NCI-H1105 (cell line): ENCODE measurements around the gene NUP214.
"Not testable (repeated sequence)": the region's sequence is repeated elsewhere in the genome, so short reads cannot be mapped to it uniquely, and the experiment has no call there.

Source experiments
- DNase-seq: peaks from one replicate; lab custom pipeline; 2025; lab: John Stamatoyannopoulos, UW

Gene NUP214

DNA sequence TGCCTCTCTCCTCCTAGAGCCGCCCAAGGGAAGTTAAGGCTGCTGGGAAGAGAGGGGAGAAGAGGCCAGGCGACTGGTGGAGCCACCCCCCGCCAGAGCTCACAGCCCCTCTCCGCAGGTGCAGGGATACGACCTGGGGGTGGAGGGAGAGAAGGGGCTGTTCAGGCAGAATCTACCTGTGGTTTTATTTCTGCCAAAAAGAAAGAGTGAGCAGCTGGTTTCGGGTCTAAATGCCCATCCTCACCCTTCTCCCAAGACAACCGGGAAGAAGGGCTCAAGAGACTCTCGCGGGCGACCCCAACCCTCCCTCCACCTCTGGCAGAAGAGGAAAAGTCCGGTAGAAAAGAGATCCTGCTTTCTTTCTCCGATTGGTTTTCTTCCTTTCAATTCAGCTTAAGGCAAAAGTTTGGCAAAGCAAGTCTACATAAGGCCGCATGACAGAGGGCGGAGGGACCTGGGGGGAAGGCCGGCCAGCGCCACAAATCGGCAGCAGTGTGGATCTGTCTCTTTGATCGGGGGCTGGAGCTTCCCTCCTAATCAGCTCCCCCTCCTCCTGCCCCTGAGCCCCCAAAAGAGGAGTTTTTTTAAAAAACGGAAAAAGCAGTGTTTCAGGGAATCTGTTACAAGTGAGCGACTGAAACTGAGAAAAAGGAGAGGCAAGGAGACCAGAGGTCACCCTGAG is 134.7 kb downstream of the NUP214 start:
- DNase-seq = no peak

DNA sequence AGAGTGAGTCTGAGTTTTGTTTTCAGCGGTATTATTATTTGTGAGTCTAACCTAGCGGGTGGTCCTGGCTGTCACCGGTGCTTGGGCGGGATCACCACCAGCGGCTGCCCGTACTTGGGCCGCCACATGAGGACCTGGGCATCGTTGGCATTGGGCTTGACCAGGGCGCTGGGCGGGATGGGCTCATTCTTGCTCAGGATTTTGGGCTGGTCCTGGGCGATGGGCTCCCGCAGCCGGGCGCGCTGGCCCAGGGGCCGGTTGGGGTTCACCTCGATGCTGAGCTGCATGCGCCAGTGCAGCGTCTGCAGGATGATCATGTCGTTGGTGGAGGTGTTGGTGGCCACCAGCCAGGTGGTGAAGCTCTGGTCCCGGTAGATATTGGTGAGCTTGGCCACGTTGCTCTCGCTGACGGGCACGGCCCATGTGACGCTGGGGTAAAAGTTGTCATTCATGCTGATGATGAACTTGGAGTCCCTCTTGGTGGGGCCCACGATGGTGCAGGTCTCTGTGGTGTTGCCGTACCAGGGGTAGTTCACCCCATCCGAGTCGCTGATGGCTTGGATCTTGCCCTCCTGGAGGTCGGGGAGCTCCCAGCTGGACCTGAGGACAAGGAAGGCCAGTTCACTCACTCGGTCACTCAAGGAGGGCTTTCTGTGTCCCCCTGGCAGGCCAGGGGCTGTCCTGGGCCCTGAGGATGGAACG is 135.5 kb downstream of the NUP214 start:
- no peak for DNase-seq

DNA sequence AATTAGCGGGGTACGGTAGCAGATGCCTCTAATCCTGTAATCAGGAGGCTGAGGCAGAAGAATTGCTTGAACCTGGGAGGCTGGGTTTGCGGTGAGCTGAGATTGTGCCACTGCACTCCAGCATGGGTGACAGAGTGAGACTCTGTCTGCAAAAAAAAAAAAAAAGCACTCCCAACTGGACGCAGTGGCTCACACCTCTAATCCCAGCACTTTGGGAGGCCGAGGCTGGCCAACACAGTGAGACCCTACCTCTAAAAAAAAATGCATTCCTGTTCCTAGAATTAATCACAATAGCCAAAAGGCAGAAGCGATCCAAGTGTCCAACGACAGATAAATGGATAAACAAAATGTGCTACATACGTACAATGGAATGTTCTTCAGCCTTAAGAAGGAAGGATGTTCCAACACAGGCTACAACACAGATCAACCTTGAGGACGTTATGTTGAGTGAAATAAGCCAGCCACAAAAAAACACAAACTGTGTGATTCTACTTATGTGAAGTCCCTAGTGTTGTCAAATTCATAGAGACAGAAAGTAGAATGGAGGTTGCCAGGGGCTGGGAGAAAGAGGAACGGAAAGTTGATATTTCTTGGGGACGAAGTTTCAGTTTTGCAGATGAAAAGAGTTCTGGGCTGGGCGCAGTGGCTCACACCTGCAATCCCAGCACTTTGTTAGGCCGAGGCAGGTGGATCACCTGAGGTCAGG is 137.1 kb downstream of the NUP214 start:
- no peak for DNase-seq

DNA sequence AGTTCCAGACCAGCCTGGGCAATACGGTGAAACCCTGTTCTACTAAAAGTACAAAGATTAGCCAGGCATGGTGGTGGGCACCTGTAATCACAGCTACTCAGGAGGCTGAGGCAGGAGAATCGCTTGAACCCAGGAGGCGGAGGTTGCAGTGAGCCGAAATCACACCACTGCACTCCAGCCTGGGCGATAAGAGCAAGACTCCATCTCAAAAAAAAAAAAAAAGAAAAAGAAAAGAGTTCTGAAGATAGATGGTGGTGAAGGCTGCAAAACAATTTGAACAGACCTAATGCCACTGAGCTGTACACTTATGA is 137.6 kb downstream of the NUP214 start:
- DNase-seq = not testable (repeated sequence)

DNA sequence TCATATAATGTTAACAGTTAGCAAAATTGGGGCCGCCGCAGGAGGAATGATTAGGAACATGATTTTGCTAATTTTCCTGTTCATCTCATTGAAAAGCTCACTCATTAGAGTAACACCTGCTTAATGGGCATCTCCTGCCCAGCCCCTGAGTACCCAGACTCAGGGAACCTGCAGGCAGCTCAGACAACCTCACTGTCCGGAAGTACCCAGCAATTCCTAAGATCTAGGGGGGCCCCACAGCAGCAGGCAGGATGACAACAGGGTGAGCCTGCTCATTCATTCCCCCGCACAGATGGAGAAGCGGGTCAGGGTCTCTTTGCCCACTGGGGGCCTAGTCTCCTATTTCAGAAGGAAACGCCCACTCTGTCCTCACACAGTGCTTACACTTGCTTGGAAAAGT is 138.3 kb downstream of the NUP214 start:
- no peak for DNase-seq

DNA sequence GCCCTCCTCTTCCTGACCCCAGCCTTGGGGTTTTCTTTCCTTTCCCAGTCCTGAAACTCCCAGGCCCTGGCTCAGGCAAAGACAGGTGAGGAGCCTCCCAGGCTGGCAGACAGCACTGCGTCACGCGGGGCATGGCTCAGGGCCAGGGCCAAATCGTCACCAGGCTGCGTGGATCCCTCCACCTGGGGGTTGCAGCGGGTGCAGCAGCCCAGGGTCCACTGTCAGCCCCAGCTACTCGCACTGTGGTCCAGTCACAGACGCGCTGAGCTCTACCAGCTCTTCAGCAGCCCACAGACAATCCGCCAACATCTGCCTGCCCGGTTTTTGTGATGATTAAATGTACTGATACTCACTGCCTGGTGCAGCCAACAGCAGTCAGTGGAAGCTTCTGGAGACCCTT is 138.8 kb downstream of the NUP214 start:
- no peak for DNase-seq

DNA sequence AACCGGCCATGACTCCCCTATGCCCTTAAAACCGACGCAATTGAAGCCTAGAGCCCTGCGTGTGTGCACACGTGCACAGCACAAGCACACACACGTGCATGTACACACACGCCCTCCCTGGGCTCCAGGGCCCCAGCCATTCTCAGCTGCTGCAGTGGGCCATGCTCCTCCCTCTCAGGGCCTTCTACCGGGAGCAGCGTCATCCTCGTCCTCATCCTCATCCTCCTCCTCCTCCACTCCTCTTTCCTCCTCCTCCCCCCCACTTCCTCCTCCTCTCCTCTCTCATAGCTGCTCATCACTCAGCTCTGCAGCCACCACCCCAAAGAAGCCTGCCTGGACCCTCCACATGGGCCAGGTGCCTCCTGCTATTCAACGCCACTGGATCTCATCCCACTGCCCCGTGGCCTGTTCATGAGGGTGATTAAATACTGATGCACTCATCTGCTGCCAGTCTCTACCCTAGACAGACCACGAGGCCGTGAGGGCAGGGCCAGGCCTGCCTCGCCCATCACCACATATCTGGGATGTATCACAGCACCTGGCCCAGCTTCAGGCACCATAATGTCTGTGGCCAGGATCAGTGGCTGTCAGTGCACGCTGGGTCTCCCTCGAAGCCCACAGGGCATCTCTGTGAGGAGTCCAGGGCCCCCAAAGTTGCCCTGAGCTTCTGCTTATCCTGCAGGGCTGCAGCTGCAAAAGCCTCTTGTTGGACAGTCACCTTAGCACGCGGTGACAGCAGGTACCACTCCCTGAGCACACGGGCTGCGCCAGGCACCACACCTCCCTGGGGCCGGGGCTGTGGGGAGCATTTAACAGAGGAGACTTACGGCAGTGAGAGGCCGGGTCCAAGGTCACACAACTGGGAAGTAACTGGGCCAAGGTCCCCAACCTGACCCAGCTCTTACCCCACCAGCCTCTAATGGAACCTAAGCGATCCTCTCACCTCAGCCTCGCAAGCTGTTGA is 141.2 kb downstream of the NUP214 start:
- no peak for DNase-seq

DNA sequence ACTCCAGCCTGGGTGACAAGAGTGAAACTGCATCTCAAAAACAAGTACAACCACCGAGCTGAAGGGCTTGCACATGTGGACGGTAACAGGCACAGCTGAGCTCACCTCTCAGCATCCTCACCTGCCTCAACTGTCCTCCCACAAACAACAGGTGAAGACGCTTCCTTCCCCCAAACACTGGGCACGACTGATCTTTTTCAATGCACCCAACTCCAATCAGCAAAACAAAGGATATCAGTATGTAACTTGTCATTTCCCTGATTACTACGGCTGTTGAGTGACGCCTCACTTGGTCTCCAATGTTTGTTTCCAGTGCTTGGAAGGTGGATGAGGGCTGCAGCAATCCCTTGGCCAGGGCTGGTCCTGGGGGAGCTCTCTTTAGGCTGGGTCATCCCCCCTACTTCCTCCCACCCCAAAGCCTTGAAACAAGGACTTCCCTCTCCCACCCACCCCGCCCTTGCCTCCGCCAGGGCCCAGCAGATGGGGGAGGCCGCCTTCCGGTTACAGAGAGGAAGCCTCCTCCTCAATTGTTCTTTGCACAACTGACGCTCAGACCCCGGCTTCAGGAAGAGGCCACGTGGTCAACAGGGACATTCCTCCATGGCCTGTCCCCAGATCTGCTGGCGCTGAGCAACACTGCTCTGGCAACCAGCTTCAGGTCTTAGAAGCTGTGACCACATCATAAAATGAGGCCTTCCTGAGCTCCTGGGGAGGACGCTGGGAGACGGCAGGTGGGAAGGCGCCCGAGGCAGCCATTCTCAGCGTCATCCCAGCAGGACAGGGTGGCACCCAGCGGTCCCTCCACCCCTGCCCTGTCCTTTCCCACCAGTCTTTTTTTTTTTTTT is 145.0 kb downstream of the NUP214 start:
- no peak for DNase-seq

DNA sequence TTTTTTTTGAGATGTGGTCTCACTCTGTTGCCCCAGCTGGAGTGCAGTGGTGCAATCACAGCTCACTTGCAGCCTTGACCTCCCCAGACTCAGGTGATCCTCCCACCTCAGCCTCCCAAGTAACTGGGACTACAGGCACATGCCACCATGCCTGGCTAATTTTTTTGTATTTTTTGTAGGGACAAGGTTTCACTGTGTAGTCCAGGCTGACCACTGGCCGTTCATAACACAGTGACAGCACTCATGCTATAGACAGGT is 145.6 kb downstream of the NUP214 start:
- not testable (repeated sequence) for DNase-seq

DNA sequence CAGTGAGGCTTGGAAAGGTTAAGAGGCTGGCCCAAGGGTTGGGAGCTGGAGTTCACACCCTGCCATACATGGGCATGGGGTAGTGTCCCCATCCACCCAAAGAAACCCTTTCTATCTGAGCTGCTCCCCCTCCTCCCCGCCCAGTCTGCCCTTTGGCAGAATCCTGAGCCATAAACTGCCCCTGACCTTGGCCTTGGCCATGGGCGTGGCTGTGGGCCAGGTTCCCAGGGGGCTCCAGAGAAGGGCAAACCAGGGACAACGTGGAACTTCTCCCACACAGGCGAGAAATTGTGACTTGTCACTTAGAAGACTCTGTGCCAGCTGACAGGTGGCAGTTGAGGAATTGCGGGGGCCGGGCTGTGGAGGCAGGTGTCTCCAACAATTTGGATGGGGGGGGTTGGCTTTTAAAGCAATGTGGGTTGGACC is 146.1 kb downstream of the NUP214 start:
- no peak for DNase-seq

DNA sequence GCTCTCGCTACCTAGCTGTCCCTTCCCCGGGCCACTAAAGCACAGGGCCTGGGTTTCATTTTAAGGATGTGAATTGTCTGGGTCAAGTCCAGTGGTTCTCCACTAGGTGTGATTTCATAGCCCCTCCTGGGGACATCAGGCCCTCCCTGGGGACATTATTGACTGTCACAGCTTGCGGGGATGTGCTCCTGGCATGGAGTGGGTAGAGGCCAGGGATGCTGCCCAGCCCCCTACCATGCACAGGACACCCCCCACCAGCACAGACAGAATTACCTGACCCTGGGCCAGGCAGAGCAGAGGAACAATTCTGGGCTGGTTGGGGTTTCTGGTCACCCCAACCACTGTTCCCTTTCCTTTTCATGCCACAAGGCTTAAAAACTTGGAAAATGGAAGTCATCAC is 146.8 kb downstream of the NUP214 start:
- no peak for DNase-seq

DNA sequence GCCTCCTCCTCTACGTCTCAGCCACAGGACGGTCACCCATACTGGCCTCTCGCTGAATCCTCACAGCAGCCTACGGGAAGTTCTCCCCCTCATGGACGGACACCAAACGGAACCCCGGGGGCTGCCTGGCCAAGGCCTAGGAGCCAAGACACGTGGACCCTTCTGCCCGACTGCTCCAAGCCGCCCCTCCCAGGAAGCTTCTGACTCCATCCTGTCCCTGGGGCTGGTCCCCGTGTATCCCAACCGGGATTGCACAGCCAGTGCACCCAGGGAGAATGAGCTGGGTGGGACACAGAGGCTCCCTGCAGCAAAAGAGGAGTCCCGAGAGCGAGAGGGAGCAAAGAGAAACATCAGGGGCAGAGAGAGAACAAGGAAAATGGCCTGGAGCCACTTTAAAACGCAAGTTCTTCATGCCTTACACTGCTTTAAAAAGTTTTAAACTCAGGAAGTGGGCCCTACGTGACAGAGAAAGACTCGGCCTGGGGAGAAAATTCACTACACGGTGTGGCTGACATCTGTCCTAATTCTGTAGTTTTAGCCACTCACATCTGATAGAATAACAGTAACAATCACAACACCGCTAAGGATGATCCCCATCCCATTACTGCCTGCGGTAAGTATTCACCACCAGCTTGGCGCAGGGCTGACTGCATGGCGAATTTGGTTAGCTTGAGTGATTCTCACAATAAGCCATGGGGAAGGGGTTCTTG is 147.9 kb downstream of the NUP214 start:
- DNase-seq = no peak

DNA sequence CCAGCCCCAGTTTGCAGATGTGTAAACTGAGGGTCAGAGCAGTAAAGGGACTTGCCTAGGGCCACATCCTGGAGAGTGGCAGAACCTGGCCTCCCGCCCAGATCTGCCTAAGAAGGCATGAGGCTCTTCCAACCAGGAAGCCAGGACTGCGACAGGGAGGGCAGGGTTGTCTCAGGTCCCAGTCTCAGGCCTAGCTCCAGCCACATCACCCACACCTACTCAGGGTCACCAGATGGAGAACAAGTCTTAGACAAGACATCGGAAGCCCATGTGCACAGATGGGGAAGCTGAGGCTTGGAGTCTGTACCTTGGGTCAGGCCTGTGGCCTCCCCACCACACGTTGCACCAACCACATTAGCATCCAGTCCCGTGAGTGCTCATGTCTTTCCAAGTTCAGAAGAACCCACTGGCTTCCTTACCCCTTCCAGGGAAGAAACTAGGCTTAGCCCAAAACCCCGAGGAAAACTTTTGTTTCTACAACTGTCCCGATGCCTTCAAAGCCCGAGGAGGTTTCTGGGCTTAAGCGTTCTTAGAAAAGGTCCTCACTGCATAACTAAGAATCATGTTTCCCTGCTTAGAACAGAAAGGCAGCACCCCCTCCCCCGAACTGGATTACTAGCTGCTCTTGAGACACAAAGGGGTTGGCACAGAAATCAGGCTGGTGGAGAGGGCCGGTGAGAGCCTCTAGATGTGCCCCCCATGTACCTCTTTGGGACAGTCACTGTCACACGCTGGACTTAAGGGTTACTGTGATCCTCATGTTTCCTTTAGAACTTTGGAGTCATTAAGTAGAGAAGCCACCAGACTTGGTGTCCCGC is 148.7 kb downstream of the NUP214 start:
- DNase-seq = no peak

DNA sequence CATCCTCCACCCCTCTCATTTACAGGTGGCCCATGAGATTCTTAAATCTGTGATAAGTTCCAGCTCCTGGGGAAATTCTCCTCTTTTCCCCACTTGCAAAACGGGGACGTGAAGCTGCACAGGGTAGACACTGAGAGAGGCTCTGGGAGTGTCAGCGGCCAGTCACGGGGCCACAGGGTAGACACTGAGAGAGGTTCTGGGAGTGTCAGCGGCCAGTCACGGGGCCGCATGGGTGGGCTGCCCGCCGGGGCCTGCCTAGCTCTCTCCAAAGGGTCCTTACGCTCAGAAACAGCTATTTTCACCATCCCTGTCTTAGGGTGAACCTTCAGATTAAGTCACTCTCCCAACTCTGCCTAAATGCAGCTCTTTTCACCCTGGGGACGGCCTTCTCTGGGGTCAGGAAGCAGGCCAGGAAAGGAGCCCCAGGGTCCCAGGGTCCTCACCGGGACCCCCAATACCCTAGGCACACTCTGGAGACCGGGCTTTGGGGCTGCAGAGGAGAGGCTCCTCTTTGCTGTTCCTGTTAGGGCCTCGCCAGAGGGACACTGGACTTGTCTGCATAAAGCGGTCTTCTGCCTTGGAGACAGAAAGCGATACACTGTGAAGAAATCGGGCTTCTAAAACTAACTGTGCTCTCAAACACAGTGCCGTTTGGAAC is 149.4 kb downstream of the NUP214 start:
- no peak for DNase-seq

DNA sequence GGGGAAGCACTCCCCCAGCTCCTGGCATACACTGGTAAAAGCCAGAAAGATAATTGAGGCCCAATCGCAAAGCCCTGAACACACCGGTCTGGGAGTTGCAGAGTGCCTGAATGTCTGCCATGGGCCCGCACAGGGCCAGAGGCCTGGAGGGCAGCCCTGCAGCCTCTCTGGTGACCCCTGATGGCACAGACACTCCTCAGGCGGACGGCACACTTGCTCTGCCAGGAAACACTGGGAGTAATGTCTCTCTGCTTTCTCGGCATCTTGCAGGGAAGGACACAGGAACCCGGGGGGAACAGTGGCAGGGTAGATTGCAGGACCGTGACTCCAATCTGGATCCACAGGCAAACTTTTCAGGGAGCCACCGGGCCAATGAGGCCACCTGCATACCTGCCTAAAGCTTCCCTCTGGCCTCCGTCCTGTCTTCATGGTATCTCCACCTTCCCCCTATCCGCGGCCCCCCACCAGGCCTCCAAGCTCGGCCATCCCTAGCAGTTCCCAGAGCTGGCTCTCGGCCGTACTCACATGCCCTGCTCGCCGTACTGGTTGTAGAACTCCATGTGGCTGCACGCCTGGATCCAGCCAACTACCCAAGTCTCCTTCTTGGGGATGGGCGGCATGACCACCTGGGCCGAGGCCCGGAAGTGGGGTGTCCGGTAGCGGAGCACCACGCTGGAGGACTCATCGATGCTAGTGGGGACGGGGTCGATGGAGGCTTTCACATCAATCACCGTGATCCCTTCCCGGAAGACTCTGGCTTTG is 150.1 kb downstream of the NUP214 start:
- no peak for DNase-seq

DNA sequence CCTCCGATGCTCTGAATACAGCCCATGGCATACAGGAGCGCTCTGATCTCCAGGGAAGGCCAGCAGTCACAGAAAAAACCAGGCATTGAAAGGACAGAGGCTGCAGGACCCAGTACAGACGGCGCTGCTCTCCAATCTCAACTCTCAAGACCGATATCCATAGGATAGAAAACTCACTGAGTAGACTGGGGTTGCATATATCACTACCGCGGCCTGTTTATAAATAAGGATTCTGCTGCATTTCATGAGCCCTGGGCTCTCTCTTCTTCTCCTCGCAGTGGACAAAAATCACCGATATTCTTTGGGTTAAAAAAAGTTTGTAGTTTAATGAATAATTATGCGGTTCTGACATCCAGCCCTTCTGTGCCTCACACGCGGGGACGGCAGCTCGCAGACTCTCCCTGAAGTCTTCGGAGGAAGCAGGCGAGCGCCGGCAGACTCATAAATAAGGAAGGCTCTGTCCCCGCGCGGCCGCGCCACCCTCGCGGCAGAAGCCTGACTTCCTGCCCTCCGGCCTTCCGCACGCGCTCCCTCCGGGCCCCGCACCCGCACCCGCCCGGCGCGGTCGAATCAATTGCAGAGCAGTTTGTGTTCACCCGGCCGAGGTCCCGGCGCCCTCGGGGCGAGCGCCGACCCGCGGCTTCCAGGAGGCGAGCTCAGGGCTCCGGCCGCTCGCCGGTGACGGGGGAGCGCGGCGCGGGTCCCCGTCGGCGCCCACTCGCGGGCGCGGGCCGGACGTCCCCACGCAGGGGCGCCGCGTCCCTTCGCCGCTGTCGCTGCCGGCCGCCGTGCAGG is 150.9 kb downstream of the NUP214 start, which contains the start of gene FAM78A:
Gene FAM78A (minus strand): TSS at position 417 of the 795 bp plus-strand sequence. CDS start 331 bp downstream, at position 86.
- no peak for DNase-seq

DNA sequence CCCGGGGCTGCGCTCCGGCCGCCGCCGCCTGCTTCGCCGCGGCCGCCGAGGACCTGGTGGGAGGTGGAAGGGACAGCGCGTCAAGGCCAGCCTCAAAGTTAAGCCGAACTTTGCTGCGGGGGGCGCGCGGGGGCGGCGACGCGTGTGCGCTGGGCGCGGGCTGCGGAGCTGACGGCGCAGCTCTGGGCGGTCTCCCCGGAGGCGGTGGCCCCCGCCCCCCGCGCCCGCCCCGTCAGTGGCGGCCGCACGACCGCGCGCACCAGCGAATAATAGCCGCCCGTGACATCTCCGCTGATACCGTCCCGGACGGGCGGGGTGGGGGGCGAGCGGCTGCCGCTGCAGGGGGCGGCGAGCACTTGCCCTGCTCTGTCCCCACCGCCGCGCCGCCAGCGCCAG is 151.5 kb downstream of the NUP214 start:
- no peak for DNase-seq
